Measurements from ENCODE around the gene ABCB8. TPM values are rescaled to one million over a fixed set of nuclear protein-coding genes. Genes with fewer than 3 reads are reported as not detected.

The ABCB8 gene
- total RNA-seq, 2 experiments from 2014 or later = 57.0 to 62.2 TPM

- Mint-ChIP-seq H3K4me3 (peak overlapping the region; percentile 96), H3K36me3 (ENCODE audit: low read depth) (peaks cover 29% of the 10 kb centered on the region), H3K9me3 (no peaks in the 10 kb centered on the region), H3K4me1 (ENCODE audit: low read depth) (peaks cover 41% of the 10 kb centered on the region), H3K27ac (peak overlapping the region; percentile 98), H3K27me3 (no peaks in the 10 kb centered on the region)
- CTCF ChIA-PET = interaction anchor here (0.7 to 4.0 kb wide), 14 partner anchors 11 to 1767 kb away, joined by 3 to 39 read pairs (median 6); partner anchors contain the start of genes ABCF2, SLC4A2, TMUB1 and ZNF783
- intact Hi-C loops (cut with DNase I, micrococcal nuclease) = loop anchor here (1.0 to 2.0 kb wide), 7 partner anchors 14 to 82 kb away; partner anchors contain the start of genes CDK5 (in 1 of the 2), FASTK (in 1 of the 2), SLC4A2 (in 1 of the 2) and TMUB1 (in 1 of the 2)
- Histone ChIP-seq H3K9me3 (ENCODE audit: control insufficient read depth in 1 of 2, insufficient read depth in 1 of 2, low read length in 2 of 2) (no peaks in the 10 kb centered on the region), H3K27me3 (ENCODE audit: control insufficient read depth in 1 of 2, insufficient read depth in 2 of 2, low read length in 2 of 2) (no peaks in the 10 kb centered on the region), H3K4me3 (ENCODE audit: low read length) (peak overlapping the region; percentile 74), H3K36me3 (ENCODE audit: insufficient read depth, low read length) (peaks cover 18% of the 10 kb centered on the region), H3K27ac (ENCODE audit: low read depth in 1 of 2, low read length in 2 of 2) (peak overlapping the region; percentile 80 to 96), H3K4me1 (ENCODE audit: insufficient read depth, low read length) (peaks cover 22% of the 10 kb centered on the region)
- POLR2A ChIA-PET = interaction anchor here (0.7 to 2.4 kb wide), 21 partner anchors 10 to 659 kb away, joined by 3 to 77 read pairs (median 4); partner anchors contain the start of genes AGAP3, CDK5, GIMAP8 and SLC4A2
- ATAC-seq (ENCODE audit: poor library complexity) (no peak), DNase-seq (no peak)
- TF ChIP-seq, protein P1, sequence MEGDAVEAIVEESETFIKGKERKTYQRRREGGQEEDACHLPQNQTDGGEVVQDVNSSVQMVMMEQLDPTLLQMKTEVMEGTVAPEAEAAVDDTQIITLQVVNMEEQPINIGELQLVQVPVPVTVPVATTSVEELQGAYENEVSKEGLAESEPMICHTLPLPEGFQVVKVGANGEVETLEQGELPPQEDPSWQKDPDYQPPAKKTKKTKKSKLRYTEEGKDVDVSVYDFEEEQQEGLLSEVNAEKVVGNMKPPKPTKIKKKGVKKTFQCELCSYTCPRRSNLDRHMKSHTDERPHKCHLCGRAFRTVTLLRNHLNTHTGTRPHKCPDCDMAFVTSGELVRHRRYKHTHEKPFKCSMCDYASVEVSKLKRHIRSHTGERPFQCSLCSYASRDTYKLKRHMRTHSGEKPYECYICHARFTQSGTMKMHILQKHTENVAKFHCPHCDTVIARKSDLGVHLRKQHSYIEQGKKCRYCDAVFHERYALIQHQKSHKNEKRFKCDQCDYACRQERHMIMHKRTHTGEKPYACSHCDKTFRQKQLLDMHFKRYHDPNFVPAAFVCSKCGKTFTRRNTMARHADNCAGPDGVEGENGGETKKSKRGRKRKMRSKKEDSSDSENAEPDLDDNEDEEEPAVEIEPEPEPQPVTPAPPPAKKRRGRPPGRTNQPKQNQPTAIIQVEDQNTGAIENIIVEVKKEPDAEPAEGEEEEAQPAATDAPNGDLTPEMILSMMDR (IDR thresholded peaks at IDR 0.05) = no peak
Measured at GRCh38 chr7:151028948-151029501, 775 bp downstream of the ABCB8 start.

GRCh38 chr7:151031011-151031410, 2.8 kb downstream of the ABCB8 start:
- Histone ChIP-seq H3K27ac (ENCODE audit: low read depth in 1 of 2, low read length in 2 of 2) (no peak overlapping the region), H3K36me3 (ENCODE audit: insufficient read depth, low read length) (peaks cover 37% of the 10 kb centered on the region), H3K4me1 (ENCODE audit: insufficient read depth, low read length) (peaks cover 22% of the 10 kb centered on the region), H3K9me3 (ENCODE audit: control insufficient read depth in 1 of 2, insufficient read depth in 1 of 2, low read length in 2 of 2) (no peaks in the 10 kb centered on the region), H3K4me3 (ENCODE audit: low read length) (no peak overlapping the region), H3K27me3 (ENCODE audit: control insufficient read depth in 1 of 2, insufficient read depth in 2 of 2, low read length in 2 of 2) (no peaks in the 10 kb centered on the region)
- ChIA-PET CTCF (interaction anchor here (0.7 kb wide), 1 partner anchor 13 kb away, joined by 3 read pairs; no protein-coding TSS in a partner anchor), POLR2A (no interaction called here)
- intact Hi-C loops (cut with DNase I, micrococcal nuclease) = no loop called here
- no peak for DNase-seq
- Mint-ChIP-seq H3K9me3 (no peaks in the 10 kb centered on the region), H3K27me3 (no peaks in the 10 kb centered on the region), H3K36me3 (ENCODE audit: low read depth) (peaks cover 39% of the 10 kb centered on the region), H3K27ac (no peak overlapping the region), H3K4me1 (ENCODE audit: low read depth) (peaks cover 41% of the 10 kb centered on the region), H3K4me3 (peak overlapping the region; percentile 34)
- ATAC-seq (ENCODE audit: poor library complexity) = no peak
- TF ChIP-seq, protein P1 (IDR thresholded peaks at IDR 0.05) = no peak

GRCh38 chr7:151032936-151033863, 5.0 kb downstream of the ABCB8 start:
- TF ChIP-seq, protein P1 (IDR thresholded peaks at IDR 0.05) = no peak
- CTCF ChIA-PET = no interaction called here
- H3K4me3 ChIP-seq (ENCODE audit: low read length) = no peak overlapping the region
- Mint-ChIP-seq H3K9me3 (no peaks in the 10 kb centered on the region), H3K27ac (no peak overlapping the region), H3K36me3 (ENCODE audit: low read depth) (peaks cover 49% of the 10 kb centered on the region), H3K4me3 (no peak overlapping the region), H3K4me1 (ENCODE audit: low read depth) (peaks cover 22% of the 10 kb centered on the region), H3K27me3 (no peaks in the 10 kb centered on the region)
- H3K27ac ChIP-seq (ENCODE audit: low read depth in 1 of 2, low read length in 2 of 2) = no peak overlapping the region
- peaks cover 13% of the 10 kb centered on the region for H3K4me1 ChIP-seq (ENCODE audit: insufficient read depth, low read length)
- DNase-seq (no peak), ATAC-seq (ENCODE audit: poor library complexity) (no peak)
- no peaks in the 10 kb centered on the region for H3K27me3 ChIP-seq (ENCODE audit: control insufficient read depth in 1 of 2, insufficient read depth in 2 of 2, low read length in 2 of 2)
- POLR2A ChIA-PET = interaction anchor here (0.9 kb wide), 1 partner anchor 18 kb away, joined by 3 read pairs; no protein-coding TSS in a partner anchor
- peaks cover 52% of the 10 kb centered on the region for H3K36me3 ChIP-seq (ENCODE audit: insufficient read depth, low read length)
- no peaks in the 10 kb centered on the region for H3K9me3 ChIP-seq (ENCODE audit: control insufficient read depth in 1 of 2, insufficient read depth in 1 of 2, low read length in 2 of 2)
- intact Hi-C loops (cut with DNase I, micrococcal nuclease) = no loop called here
